Measurements from ENCODE around the gene ABCD1. TPM values are rescaled to one million over a fixed set of nuclear protein-coding genes. Genes with fewer than 3 reads are reported as not detected.
A peak's percentile ranks its signal among the peaks of the same experiment; 100 is the strongest.
"Not testable (repeated sequence)": the region's sequence is repeated elsewhere in the genome, so short reads cannot be mapped to it uniquely, and the experiment has no call there.

The ABCD1 gene
- total and polyA plus RNA-seq, 9 of the 15 experiments (the other 6 are each of a cell fraction or from before 2014, with no cell fraction given): 0.07 to 6.9 (median 2.2) TPM

GRCh38 chrX:153745067-153745433 is 20.4 kb downstream of the ABCD1 start:
- not testable (repeated sequence) for H4K20me1 ChIP-seq (replicated peaks; ENCODE audit: control insufficient read depth, insufficient read depth, low read length)

GRCh38 chrX:153746359-153746758 is 21.7 kb downstream of the ABCD1 start:
- Histone ChIP-seq H2AFZ (ENCODE audit: low read depth, low read length) (no peak overlapping the region), H3K4me1 (replicated peaks in 1 of 2; ENCODE audit: control insufficient read depth in 2 of 2, insufficient read depth in 2 of 2, low read length in 2 of 2) (peaks cover 0 to 35% of the 10 kb centered on the region in 2 experiments; a peak in 3 of 5 replicates), H3K9me1 (ENCODE audit: control insufficient read depth, insufficient read depth, low read length) (no peaks in the 10 kb centered on the region), H3K27ac (ENCODE audit: extremely low read depth, low read depth, low read length) (no peak overlapping the region), H3K36me3 (ENCODE audit: control insufficient read depth, insufficient read depth, low read length) (no peaks in the 10 kb centered on the region), H4K20me1 (replicated peaks; ENCODE audit: control insufficient read depth, insufficient read depth, low read length) (no peaks in the 10 kb centered on the region), H3K27me3 (ENCODE audit: control insufficient read depth in 2 of 2, insufficient read depth in 2 of 2, low read length in 2 of 2) (no peaks in the 10 kb centered on the region), H3K4me2 (ENCODE audit: insufficient read depth, low read length) (no peak overlapping the region), H3K9me3 (replicated peaks; ENCODE audit: control insufficient read depth, insufficient read depth, low read depth, low read length) (no peaks in the 10 kb centered on the region), H3K79me2 (ENCODE audit: control insufficient read depth, insufficient read depth, low read length) (no peaks in the 10 kb centered on the region), H3K9ac (ENCODE audit: insufficient read depth in 1 of 2, low read depth in 2 of 2, low read length in 2 of 2) (no peak overlapping the region), H3K4me3 (no peak overlapping the region)
- BruUV-seq (replicated peaks): no TSS peak
- in situ Hi-C loops (cut with MboI): no loop called here
- no peak for TF ChIP-seq ZNF347 (CRISPR knock-in tag; IDR thresholded peaks at IDR 0.05; ENCODE audit: low read depth)
- TF ChIP-seq, protein P1, sequence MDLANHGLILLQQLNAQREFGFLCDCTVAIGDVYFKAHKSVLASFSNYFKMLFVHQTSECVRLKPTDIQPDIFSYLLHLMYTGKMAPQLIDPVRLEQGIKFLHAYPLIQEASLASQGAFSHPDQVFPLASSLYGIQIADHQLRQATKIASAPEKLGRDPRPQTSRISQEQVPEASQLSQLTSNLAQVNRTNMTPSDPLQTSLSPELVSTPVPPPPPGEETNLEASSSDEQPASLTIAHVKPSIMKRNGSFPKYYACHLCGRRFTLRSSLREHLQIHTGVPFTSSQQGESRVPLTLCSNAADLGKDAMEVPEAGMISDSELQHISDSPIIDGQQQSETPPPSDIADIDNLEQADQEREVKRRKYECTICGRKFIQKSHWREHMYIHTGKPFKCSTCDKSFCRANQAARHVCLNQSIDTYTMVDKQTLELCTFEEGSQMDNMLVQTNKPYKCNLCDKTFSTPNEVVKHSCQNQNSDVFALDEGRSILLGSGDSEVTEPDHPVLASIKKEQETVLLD (IDR thresholded peaks at IDR 0.05): 0 out of 2 replicates have a peak, but pooled peaks have one; percentile 56
- TF ChIP-seq, protein P2, sequence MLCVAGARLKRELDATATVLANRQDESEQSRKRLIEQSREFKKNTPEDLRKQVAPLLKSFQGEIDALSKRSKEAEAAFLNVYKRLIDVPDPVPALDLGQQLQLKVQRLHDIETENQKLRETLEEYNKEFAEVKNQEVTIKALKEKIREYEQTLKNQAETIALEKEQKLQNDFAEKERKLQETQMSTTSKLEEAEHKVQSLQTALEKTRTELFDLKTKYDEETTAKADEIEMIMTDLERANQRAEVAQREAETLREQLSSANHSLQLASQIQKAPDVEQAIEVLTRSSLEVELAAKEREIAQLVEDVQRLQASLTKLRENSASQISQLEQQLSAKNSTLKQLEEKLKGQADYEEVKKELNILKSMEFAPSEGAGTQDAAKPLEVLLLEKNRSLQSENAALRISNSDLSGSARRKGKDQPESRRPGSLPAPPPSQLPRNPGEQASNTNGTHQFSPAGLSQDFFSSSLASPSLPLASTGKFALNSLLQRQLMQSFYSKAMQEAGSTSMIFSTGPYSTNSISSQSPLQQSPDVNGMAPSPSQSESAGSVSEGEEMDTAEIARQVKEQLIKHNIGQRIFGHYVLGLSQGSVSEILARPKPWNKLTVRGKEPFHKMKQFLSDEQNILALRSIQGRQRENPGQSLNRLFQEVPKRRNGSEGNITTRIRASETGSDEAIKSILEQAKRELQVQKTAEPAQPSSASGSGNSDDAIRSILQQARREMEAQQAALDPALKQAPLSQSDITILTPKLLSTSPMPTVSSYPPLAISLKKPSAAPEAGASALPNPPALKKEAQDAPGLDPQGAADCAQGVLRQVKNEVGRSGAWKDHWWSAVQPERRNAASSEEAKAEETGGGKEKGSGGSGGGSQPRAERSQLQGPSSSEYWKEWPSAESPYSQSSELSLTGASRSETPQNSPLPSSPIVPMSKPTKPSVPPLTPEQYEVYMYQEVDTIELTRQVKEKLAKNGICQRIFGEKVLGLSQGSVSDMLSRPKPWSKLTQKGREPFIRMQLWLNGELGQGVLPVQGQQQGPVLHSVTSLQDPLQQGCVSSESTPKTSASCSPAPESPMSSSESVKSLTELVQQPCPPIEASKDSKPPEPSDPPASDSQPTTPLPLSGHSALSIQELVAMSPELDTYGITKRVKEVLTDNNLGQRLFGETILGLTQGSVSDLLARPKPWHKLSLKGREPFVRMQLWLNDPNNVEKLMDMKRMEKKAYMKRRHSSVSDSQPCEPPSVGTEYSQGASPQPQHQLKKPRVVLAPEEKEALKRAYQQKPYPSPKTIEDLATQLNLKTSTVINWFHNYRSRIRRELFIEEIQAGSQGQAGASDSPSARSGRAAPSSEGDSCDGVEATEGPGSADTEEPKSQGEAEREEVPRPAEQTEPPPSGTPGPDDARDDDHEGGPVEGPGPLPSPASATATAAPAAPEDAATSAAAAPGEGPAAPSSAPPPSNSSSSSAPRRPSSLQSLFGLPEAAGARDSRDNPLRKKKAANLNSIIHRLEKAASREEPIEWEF (CRISPR knock-in tag; IDR thresholded peaks at IDR 0.05): peak; percentile 100
- ATAC-seq (no peak), FAIRE-seq (no peak), DNase-seq (ENCODE audit: extremely low read depth in 1 of 4, low spot score in 3 of 4) (no peak)
- intact Hi-C loops (cut with micrococcal nuclease): no loop called here
- WGBS (ENCODE audit: insufficient coverage, low coverage, missing lambda C conversion rate): 58% methylated on average over 2 of the region's 3 CpGs
- ChIA-PET CTCF (ENCODE audit: low intra/inter-chr PET ratio) (no interaction called here), POLR2A (no interaction called here)

More at GRCh38 chrX:153745067-153745433, 20.4 kb downstream of the ABCD1 start:
- H3K79me2 ChIP-seq (ENCODE audit: control insufficient read depth, insufficient read depth, low read length); H3K9me1 ChIP-seq (ENCODE audit: control insufficient read depth, insufficient read depth, low read length); H3K4me3 ChIP-seq; intact Hi-C loops (cut with micrococcal nuclease); H3K27ac ChIP-seq (ENCODE audit: extremely low read depth, low read depth, low read length); BruUV-seq (replicated peaks); ATAC-seq; H3K9ac ChIP-seq (ENCODE audit: insufficient read depth in 1 of 2, low read depth in 2 of 2, low read length in 2 of 2); H3K9me3 ChIP-seq (replicated peaks; ENCODE audit: control insufficient read depth, insufficient read depth, low read depth, low read length); FAIRE-seq; H3K27me3 ChIP-seq (ENCODE audit: control insufficient read depth in 2 of 2, insufficient read depth in 2 of 2, low read length in 2 of 2); H3K36me3 ChIP-seq (ENCODE audit: control insufficient read depth, insufficient read depth, low read length); H3K4me2 ChIP-seq (ENCODE audit: insufficient read depth, low read length); in situ Hi-C loops (cut with MboI); CTCF ChIA-PET (ENCODE audit: low intra/inter-chr PET ratio); DNase-seq (ENCODE audit: extremely low read depth in 1 of 4, low spot score in 3 of 4); H2AFZ ChIP-seq (ENCODE audit: low read depth, low read length): not testable (repeated sequence)
- peaks cover 0 to 48% of the 10 kb centered on the region in 2 experiments; a peak in 3 of 5 replicates for H3K4me1 ChIP-seq (replicated peaks in 1 of 2; ENCODE audit: control insufficient read depth in 2 of 2, insufficient read depth in 2 of 2, low read length in 2 of 2)
- WGBS (ENCODE audit: insufficient coverage, low coverage, missing lambda C conversion rate): 74% methylated on average over 7 of the region's 12 CpGs
- POLR2A ChIA-PET: interaction anchor here (0.6 kb wide), 2 partner anchors 13 to 174 kb away, joined by 3 to 4 read pairs; no protein-coding TSS in a partner anchor
